ENCODE results near the gene PTPRD. TPM values are rescaled to one million over a fixed set of nuclear protein-coding genes. Genes with fewer than 3 reads are reported as not detected.

Gene PTPRD
- total RNA-seq, 1 experiment from 2014 or later = 32.5 TPM

GRCh38 chr9:8666060-8666459 lies 1946.7 kb downstream of the PTPRD start:
- Histone ChIP-seq H2BK120ac (ENCODE audit: low read depth, low read length, poor library complexity, severe bottlenecking) (no peak overlapping the region), H3K9ac (ENCODE audit: extremely low read depth, insufficient read length, low read length) (no peak overlapping the region), H3K56ac (ENCODE audit: insufficient read length, low read depth, low read length) (no peak overlapping the region), H3K79me1 (ENCODE audit: insufficient read depth, low read depth, low read length, poor library complexity, severe bottlenecking) (no peaks in the 10 kb centered on the region), H4K20me1 (ENCODE audit: control insufficient read depth, insufficient read depth, insufficient read length) (no peaks in the 10 kb centered on the region), H3K18ac (ENCODE audit: insufficient read length, low read depth, low read length) (no peak overlapping the region), H3K27ac (ENCODE audit: insufficient read length, low read depth, low read length) (no peak overlapping the region), H2BK5ac (ENCODE audit: insufficient read length, low read length) (no peak overlapping the region), H4K5ac (ENCODE audit: insufficient read length, low read depth, low read length) (no peak overlapping the region), H2BK12ac (ENCODE audit: insufficient read length, low read depth, low read length) (no peak overlapping the region), H3K4me2 (ENCODE audit: insufficient read depth, insufficient read length, low read length) (no peak overlapping the region), H3K23ac (ENCODE audit: insufficient read length, low read depth, low read length) (no peak overlapping the region), H2AFZ (ENCODE audit: low read length) (no peak overlapping the region), H3T11ph (ENCODE audit: low read length) (no peak overlapping the region), H3K4ac (ENCODE audit: low read depth, low read length) (no peak overlapping the region), H2BK20ac (ENCODE audit: low read depth, low read length, poor library complexity, severe bottlenecking) (no peak overlapping the region), H4K91ac (ENCODE audit: insufficient read length, low read depth, low read length) (no peak overlapping the region), H4K8ac (replicated peaks; ENCODE audit: insufficient read length, low read depth, low read length) (no peak overlapping the region), H3K4me1 (ENCODE audit: insufficient read depth, low read length) (no peaks in the 10 kb centered on the region), H3K79me2 (ENCODE audit: insufficient read depth, low read length) (no peaks in the 10 kb centered on the region), H2BK15ac (ENCODE audit: low read depth, low read length) (no peak overlapping the region), H3K23me2 (ENCODE audit: insufficient read length, low read depth, low read length, poor library complexity, severe bottlenecking) (no peaks in the 10 kb centered on the region), H3K27me3 (ENCODE audit: insufficient read depth, low read length) (no peaks in the 10 kb centered on the region), H2AK5ac (ENCODE audit: insufficient read length, low read length) (no peak overlapping the region), H3K14ac (ENCODE audit: insufficient read depth, low read length) (no peak overlapping the region), H3K9me3 (ENCODE audit: control insufficient read depth, low read depth, low read length) (no peaks in the 10 kb centered on the region)
- H3K27ac Mint-ChIP-seq = no peak overlapping the region
- no peak for DNase-seq
- TF ChIP-seq, protein P1, sequence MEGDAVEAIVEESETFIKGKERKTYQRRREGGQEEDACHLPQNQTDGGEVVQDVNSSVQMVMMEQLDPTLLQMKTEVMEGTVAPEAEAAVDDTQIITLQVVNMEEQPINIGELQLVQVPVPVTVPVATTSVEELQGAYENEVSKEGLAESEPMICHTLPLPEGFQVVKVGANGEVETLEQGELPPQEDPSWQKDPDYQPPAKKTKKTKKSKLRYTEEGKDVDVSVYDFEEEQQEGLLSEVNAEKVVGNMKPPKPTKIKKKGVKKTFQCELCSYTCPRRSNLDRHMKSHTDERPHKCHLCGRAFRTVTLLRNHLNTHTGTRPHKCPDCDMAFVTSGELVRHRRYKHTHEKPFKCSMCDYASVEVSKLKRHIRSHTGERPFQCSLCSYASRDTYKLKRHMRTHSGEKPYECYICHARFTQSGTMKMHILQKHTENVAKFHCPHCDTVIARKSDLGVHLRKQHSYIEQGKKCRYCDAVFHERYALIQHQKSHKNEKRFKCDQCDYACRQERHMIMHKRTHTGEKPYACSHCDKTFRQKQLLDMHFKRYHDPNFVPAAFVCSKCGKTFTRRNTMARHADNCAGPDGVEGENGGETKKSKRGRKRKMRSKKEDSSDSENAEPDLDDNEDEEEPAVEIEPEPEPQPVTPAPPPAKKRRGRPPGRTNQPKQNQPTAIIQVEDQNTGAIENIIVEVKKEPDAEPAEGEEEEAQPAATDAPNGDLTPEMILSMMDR (conservative IDR thresholded peaks at IDR 0.05) = no peak
- no peaks in the 10 kb centered on the region for H3K27me3 Mint-ChIP-seq (ENCODE audit: low read depth)
- H3K36me3 Mint-ChIP-seq (ENCODE audit: insufficient read depth in 1 of 3, low read depth in 3 of 3) = no peaks in the 10 kb centered on the region
- H3K9me3 Mint-ChIP-seq = no peaks in the 10 kb centered on the region
- peaks cover 0 to 3% of the 10 kb centered on the region in 2 experiments; a peak in 1 of 4 replicates for H3K4me1 Mint-ChIP-seq
- H3K4me3 Mint-ChIP-seq = no peak overlapping the region

Data from H9 (cell line).